HG03378 (cell line): ENCODE measurements around the gene PCDH9.

ENCODE experiments used
- ATAC-seq: cut with Tn5 transposase; IDR thresholded peaks from one replicate; pipeline ENCODE4 v1.9.1; 2021; ENCODE audit warnings: mild to moderate bottlenecking, moderate library complexity; ENCODE audit not compliant: unreplicated experiment

PCDH9 gene

GRCh38 chr13:66427458-66427861 is 802.7 kb downstream of the PCDH9 start:
- no peak for ATAC-seq

DNA sequence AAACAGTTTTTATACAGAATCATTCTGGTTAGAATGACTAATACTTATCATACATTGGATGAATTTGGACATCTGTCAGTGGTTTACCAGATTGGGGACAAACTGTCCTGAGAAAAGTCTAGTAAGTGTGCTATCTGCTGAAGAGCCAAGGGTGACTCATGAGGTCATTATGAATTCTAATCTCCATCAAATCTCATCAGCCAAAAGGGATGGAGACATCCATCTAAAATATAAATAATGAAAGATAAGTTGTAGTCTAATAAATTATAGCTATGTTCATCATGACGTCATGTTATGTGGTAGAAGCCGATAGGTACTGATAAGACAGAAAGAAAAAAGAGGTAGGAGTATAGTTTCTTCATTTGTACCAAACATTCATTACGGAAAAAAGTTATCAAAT is 804.4 kb downstream of the PCDH9 start:
- no peak for ATAC-seq

DNA sequence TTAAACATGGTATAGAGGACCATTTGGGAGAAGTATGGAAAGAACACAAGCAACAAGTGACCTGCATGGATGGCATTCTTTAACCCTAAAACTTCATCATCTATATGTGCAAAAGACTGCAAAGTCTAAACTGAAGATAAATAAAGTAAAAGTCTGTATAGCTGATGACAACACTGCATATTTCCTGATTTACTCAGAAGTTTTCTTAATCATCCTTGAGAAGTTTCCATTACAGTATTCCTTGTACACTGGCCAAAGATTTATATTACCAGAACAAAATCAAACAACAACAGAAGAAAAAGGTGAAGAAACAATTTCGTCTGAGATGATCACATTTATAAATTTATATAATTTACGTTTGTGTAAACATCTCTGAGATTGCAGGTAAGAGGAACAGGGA is 805.7 kb downstream of the PCDH9 start:
- ATAC-seq = no peak

GRCh38 chr13:66415444-66415843 is 814.7 kb downstream of the PCDH9 start:
- ATAC-seq = no peak

DNA sequence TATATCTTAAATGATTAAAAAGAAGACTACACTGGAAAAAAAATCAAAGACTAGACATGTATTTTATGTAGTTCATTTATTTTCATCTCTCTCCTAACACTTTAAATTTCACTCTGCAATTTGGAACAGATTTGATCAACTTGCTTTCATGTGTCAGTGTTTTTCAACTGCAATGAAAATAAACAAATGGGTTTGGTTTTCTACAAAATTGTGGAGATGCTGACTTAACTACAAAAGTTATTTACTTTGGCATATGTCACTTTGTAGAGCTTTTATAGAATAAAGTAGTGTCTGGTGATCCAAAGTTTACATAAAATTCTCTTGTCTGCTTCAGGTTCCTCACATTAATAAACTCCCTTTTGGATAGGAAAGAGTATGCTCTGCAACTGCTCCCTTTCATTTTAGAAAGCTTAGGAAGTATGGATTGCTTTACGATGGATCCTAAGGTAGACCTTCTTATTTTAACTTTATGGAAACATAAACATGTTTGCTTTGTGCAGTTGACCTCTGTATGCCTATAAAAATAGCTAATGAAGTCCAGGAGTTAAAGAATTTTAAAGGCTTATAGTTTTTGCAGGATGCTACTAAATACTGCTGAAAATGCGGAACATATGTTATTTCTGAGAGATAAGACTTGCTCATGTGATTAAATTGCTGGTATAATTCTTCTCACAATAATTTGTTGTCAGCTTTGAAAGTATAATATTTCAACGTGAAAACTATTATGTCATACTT is 815.9 kb downstream of the PCDH9 start:
- no peak for ATAC-seq

DNA sequence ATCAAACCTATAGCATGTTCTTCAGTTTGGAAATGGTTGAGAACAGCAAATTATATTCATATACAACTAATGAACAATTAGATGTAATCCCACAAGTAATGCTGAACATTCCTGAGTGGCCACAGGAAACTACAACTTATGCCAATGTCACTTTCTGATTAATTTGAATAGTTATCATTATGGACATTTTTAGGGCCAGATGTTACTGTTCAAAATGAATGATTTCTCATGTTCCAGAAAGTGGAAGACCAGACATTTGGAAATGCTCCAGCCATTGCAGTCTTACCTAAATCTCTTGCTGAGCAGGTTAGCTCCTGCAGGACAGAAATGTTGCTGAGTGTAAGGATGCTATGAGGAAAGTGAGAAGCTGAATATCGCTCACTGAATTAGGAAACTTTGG is 819.8 kb downstream of the PCDH9 start:
- ATAC-seq = no peak

DNA sequence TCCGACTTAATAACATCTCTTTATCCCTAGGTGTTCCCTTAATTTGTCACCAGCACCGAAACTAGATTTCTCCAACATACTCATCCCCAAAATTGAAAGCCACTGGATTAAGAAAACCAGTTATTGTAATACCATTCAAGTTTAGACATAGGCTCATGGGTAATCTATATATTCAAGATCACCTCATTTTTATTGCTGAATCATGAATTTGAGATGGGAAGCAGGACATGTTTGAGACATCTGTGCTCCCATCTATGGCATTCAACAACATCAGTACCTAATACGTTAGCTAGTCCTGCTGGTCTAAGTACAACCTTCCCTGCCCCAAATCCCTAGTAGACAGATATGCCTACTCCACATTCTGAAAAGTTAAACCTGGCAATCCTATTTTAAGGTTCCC is 820.6 kb downstream of the PCDH9 start:
- ATAC-seq = no peak

GRCh38 chr13:66407128-66407527 is 823.0 kb downstream of the PCDH9 start:
- no peak for ATAC-seq

DNA sequence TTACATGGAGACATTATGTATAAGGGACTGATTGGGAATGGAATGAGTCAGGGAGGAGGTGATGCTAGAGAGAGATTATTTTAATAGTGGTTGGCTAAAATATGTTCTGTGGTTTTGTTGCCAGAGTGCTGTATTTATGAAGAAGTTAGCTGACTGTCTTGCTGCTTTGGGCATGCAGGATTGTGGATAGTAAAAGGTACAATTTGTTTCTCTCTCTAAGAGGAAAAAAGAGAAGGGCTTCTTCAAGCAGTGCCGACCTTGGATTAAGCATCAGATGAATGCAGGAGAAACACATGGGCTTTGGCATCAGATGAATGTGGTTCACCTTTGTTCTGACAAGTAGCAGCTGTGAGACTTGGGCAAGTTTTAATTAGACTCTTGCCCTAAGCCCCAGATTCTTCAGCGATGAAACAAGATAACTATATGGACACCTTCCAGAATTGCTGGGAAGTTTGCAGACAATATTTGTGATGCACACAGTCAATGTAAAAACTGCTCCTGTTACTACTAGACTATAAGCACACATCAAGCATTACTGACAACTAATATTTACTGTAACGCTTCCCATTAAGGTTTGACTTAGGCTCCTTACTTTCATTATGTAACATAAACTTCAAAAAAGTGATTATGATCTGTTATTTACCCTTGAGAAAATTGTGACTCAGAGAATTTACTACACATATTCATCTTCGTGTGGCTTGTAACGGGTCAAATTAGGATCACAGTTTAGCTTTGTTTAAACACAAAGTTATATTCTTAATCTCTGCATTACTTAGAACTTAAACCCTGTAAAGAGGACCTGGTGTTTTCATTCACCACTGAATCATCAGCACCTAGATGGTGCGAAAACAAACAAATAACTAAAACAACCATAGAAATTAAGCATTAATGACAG is 824.0 kb downstream of the PCDH9 start:
- no peak for ATAC-seq

GRCh38 chr13:66402546-66402945 is 827.6 kb downstream of the PCDH9 start:
- ATAC-seq = no peak

DNA sequence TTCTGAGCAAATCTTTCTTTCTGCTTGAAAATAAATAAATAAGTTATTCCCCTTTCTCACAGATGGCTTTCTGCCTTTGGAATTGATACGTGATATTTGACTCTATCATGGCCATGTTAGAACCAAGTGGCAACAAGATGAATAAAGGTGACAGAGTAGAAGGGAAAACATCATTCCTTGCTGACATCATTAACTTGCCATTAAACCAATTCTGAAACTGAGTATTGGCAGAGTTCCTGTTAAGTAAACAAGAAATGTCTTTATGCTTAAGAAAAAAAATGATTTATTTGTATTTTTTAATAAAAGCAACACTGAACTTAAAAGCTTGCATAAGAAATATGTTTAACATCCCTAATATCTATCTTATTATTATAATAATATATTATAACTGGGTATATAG is 828.1 kb downstream of the PCDH9 start:
- ATAC-seq = no peak

- ATAC-seq = no peak
These were observed 829.8 kb downstream of the PCDH9 start for GRCh38 chr13:66400292-66400691.

DNA sequence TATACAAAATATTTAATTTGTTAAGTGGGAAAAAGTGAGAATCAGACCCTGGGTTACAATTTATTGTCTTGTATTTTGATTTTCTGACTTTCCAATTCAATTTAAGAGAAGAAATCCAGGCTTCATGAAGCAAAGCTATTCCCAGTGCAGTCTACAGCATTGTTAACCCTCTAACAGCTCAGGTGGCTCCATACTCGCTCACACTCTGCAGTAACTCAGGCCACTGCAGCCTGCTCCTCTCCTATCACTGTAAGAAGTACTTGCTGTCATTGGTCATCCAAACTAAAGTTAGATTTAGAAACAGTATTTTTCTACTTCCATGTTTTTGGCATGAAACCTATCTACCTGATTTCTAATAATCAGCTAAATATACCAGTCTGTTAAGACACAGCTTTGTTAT is 830.3 kb downstream of the PCDH9 start:
- ATAC-seq = no peak

DNA sequence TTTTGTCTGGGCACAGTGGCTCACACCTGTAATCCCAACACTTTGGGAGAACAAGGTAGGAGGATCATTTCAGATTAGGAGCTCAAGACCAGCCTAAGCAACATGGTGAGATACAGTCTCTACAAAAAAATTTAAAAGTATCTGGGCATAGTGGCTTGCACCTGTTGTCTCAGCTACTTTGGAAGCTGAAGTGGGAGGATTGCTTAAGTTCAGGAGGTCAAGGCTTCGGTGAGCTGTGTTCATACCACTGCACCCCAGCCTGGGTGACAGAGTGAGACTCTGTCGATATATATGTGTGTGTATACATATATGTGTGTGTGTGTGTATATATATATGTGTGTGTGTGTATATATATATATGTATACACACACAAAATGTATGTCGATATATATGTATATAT is 833.0 kb downstream of the PCDH9 start:
- ATAC-seq = no peak

DNA sequence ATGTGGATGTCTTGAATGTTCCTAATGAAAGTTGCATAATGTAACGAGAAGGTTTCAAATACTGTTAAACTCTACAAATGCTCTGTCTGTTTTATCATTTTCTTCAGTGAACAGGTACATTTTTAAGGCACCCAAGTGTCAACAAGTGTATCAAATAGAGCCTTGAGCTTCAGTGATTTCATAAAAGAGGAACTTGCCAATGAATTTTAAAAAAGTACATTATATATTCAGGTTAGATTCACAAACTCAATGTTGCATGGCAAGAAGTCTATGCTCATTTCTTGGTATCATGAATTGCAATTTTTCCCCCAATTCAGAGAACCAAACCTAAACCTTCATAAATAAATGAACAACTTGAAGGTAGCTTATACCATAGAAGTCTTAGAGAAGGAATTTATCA is 838.8 kb downstream of the PCDH9 start:
- no peak for ATAC-seq

GRCh38 chr13:66378894-66379293 is 851.2 kb downstream of the PCDH9 start:
- no peak for ATAC-seq

DNA sequence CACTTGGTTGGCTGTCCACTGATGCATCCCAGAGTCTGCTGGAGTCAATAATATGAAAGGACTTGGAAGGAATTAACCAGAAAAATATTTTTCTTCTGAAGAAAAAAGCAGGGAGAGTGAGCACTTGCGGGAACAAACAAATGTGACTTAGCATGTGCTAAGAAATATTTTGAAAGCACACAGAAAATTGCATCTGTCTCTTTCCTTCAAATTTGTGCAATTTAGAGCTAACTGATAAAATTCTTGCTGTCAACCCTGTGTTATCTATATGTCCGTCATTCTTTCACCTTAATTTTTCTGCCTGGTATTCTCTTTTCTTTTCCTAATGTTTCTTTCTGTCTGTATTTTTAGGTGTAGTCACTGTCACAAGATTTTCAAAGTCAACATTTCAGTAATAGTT is 852.6 kb downstream of the PCDH9 start:
- no peak for ATAC-seq

- no peak for ATAC-seq
These were observed 854.4 kb downstream of the PCDH9 start for GRCh38 chr13:66375756-66376155.

- no peak for ATAC-seq
These were observed 860.5 kb downstream of the PCDH9 start for GRCh38 chr13:66369666-66370065.

- no peak for ATAC-seq
These were observed 862.8 kb downstream of the PCDH9 start for GRCh38 chr13:66367356-66367755.

DNA sequence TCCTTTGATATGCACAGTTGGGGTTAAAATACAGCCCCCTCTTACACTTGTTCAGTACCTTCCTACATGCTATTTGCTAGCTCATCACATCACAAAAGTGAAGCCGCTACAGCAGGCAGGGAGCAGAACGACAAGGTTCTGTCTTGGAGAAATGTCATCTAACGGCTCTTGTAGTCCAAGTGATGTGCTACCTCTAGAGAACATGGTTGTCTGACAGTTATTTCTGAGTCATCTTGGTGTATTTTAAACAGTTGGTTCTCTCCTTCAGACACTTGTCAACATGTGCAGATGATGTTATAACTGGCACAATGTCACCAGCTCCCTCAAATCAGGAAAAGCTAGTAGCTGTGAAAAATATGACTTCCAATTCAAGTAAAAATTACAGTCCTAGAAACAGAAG is 865.0 kb downstream of the PCDH9 start:
- ATAC-seq = no peak

- ATAC-seq = no peak
These were observed 865.8 kb downstream of the PCDH9 start for GRCh38 chr13:66364346-66364745.
